H1 (cell line): ENCODE results near the gene SLC26A1. TPM values are rescaled to one million over a fixed set of nuclear protein-coding genes. Genes with fewer than 3 reads are reported as not detected.

Source experiments
- CTCF ChIA-PET: fragments of 300-600 bp; sonication (Branson Sonifier 250); formaldehyde crosslinking; loops from one replicate; lab custom pipeline; 2021; ENCODE audit not compliant: partially characterized antibody; lab: Charles Lee
- POLR2A ChIA-PET: fragments of 300-600 bp; sonication (Branson Sonifier 250); formaldehyde crosslinking; loops from one replicate; lab custom pipeline; 2021; ENCODE audit warnings: inconsistent platforms; ENCODE audit not compliant: partially characterized antibody; lab: Charles Lee
- DNase-seq, 2 experiments: peaks; one replicate each; pipeline versions ENCODE4 v3.0.0 to v3.0.0-alpha.2; 2010 to 2022; ENCODE audit warnings: low spot score in 2 of 2, low read depth in 1 of 2, mixed read lengths in 1 of 2
- FAIRE-seq: peaks from 2 replicates; lab custom pipeline; 2011; peaks lifted over from hg19 to GRCh38; lab: Jason Lieb, UNC
- H2AFZ ChIP-seq: 2 replicates; pipeline ENCODE4 v1.8.1; 2012; ENCODE audit warnings: low read length, inconsistent platforms
- H2AK5ac ChIP-seq: 2 replicates; pipeline ENCODE4 v1.6.1; 2013; ENCODE audit warnings: low read depth, low read length
- H2BK120ac ChIP-seq: replicated peaks from 2 replicates; pipeline ENCODE3; 2013; ENCODE audit warnings: low read depth, low read length, inconsistent platforms
- H2BK12ac ChIP-seq: 2 replicates; pipeline ENCODE4 v1.6.1; 2013; ENCODE audit warnings: low read depth, low read length
- H2BK15ac ChIP-seq: 2 replicates; pipeline ENCODE4 v1.6.1; 2013; ENCODE audit warnings: low read length
- H2BK20ac ChIP-seq: 2 replicates; pipeline ENCODE4 v1.6.1; 2013; ENCODE audit warnings: low read length
- H2BK5ac ChIP-seq: 2 replicates; pipeline ENCODE4 v1.6.1; 2013; ENCODE audit warnings: low read depth, low read length
- H3K14ac ChIP-seq: 2 replicates; pipeline ENCODE4 v1.6.1; 2013; ENCODE audit warnings: inconsistent platforms; ENCODE audit not compliant: insufficient read length
- H3K18ac ChIP-seq: 2 replicates; pipeline ENCODE4 v1.6.1; 2013; ENCODE audit warnings: low read length; ENCODE audit errors: extremely low read depth
- H3K23ac ChIP-seq: 2 replicates; pipeline ENCODE4 v1.6.1; 2013; ENCODE audit warnings: inconsistent platforms; ENCODE audit not compliant: insufficient read length
- H3K23me2 ChIP-seq: 2 replicates; pipeline ENCODE4 v1.6.1; 2013; ENCODE audit warnings: low read depth, low read length
- H3K27ac ChIP-seq: 2 replicates; pipeline ENCODE4 v1.6.1; 2011; ENCODE audit warnings: low read depth, low read length, inconsistent platforms
- H3K27me3 ChIP-seq, 4 experiments: replicated peaks in 1 of 4; 1 replicate in 1 of 4; 2 replicates in 3 of 4; pipeline versions ENCODE4 v1.6.1 to v1.8.1; 2011 to 2013; ENCODE audit warnings: low read length in 3 of 4, mild to moderate bottlenecking in 3 of 4, inconsistent platforms in 2 of 4, mixed read lengths in 2 of 4, moderate library complexity in 1 of 4; ENCODE audit not compliant: control insufficient read depth in 3 of 4, insufficient read depth in 3 of 4; ENCODE audit errors: extremely low read depth in 1 of 4
- H3K36me3 ChIP-seq, 4 experiments: 2 replicates each; pipeline versions ENCODE4 v1.6.1 to v1.8.1; 2011 to 2013; ENCODE audit warnings: mild to moderate bottlenecking in 4 of 4, low read length in 3 of 4, moderate library complexity in 2 of 4, control low read depth in 1 of 4, inconsistent platforms in 1 of 4; ENCODE audit not compliant: insufficient read depth in 4 of 4, control insufficient read depth in 2 of 4
- H3K4ac ChIP-seq: replicated peaks from 2 replicates; pipeline ENCODE3; 2013; ENCODE audit warnings: low read length, low read depth, mixed read lengths, inconsistent platforms; ENCODE audit not compliant: insufficient read length
- H3K4me1 ChIP-seq, 4 experiments: replicated peaks in 1 of 4; 1 replicate in 1 of 4; 2 replicates in 3 of 4; pipeline versions ENCODE4 v1.6.1 to v1.8.1; 2011 to 2013; ENCODE audit warnings: low read length in 3 of 4, inconsistent platforms in 2 of 4, mixed read lengths in 1 of 4; ENCODE audit not compliant: insufficient read depth in 4 of 4, control insufficient read depth in 3 of 4
- H3K4me2 ChIP-seq, 2 experiments: 2 replicates each; pipeline versions ENCODE4 v1.6.1 to v1.8.1; 2011 to 2013; ENCODE audit warnings: low read depth in 2 of 2, low read length in 2 of 2, control low read depth in 1 of 2, inconsistent platforms in 1 of 2, mild to moderate bottlenecking in 1 of 2; ENCODE audit not compliant: insufficient read depth in 1 of 2
- H3K4me3 ChIP-seq, 4 experiments: fragments of 200-600, 300-600 bp in 1 of 4; sonication (generic), shearing (Covaris generic), sonication (Bioruptor Twin) in 1 of 4; 2 replicates each; pipeline versions ENCODE4 v1.5.1 to v1.8.1; 2011 to 2016; ENCODE audit warnings: low read length in 4 of 4, low read depth in 3 of 4, control low read depth in 2 of 4, inconsistent platforms in 2 of 4, mild to moderate bottlenecking in 2 of 4, mixed read lengths in 1 of 4, moderate library complexity in 1 of 4; ENCODE audit not compliant: insufficient read depth in 2 of 4; ENCODE audit errors: extremely low read depth in 1 of 4
- H3K56ac ChIP-seq: replicated peaks from 2 replicates; pipeline ENCODE3; 2013; ENCODE audit warnings: low read depth, mild to moderate bottlenecking, mixed read lengths, low read length, inconsistent platforms; ENCODE audit not compliant: insufficient read length
- H3K79me1 ChIP-seq: 2 replicates; pipeline ENCODE4 v1.6.1; 2013; ENCODE audit warnings: low read depth, low read length, control low read depth
- H3K79me2 ChIP-seq, 2 experiments: 2 replicates each; pipeline versions ENCODE4 v1.6.1 to v1.8.1; 2012 to 2013; ENCODE audit warnings: low read length in 2 of 2, mild to moderate bottlenecking in 2 of 2, inconsistent platforms in 1 of 2; ENCODE audit not compliant: insufficient read depth in 2 of 2, control insufficient read depth in 1 of 2
- H3K9ac ChIP-seq, 4 experiments: replicated peaks in 1 of 4; 1 replicate in 1 of 4; 2 replicates in 3 of 4; pipeline versions ENCODE4 v1.6.1 to v1.8.1; 2011 to 2013; ENCODE audit warnings: low read depth in 3 of 4, low read length in 3 of 4, control low read depth in 2 of 4, mild to moderate bottlenecking in 2 of 4, moderate library complexity in 2 of 4, inconsistent platforms in 1 of 4; ENCODE audit errors: extremely low read depth in 1 of 4
- H3K9me3 ChIP-seq, 2 experiments: 2 replicates each; pipeline versions ENCODE4 v1.6.1 to v1.8.1; 2012 to 2013; ENCODE audit warnings: mild to moderate bottlenecking in 2 of 2, moderate library complexity in 2 of 2, control low read depth in 1 of 2, inconsistent platforms in 1 of 2, low read depth in 1 of 2, low read length in 1 of 2, mixed read lengths in 1 of 2; ENCODE audit not compliant: insufficient read depth in 2 of 2
- H4K20me1 ChIP-seq, 2 experiments: replicated peaks in 1 of 2; 2 replicates each; pipeline versions ENCODE3 to v1.8.1; 2011 to 2013; ENCODE audit warnings: inconsistent platforms in 2 of 2, low read length in 2 of 2, mild to moderate bottlenecking in 1 of 2; ENCODE audit not compliant: insufficient read depth in 2 of 2, control insufficient read depth in 1 of 2
- H4K5ac ChIP-seq: 2 replicates; pipeline ENCODE4 v1.6.1; 2013; ENCODE audit warnings: low read length, low read depth, mixed read lengths, inconsistent platforms; ENCODE audit not compliant: insufficient read length
- H4K8ac ChIP-seq: 2 replicates; pipeline ENCODE4 v1.8.0; 2013; ENCODE audit warnings: mild to moderate bottlenecking, moderate library complexity, low read length, inconsistent platforms; ENCODE audit not compliant: insufficient read depth; ENCODE audit errors: extremely low read depth
- H4K91ac ChIP-seq: replicated peaks from 2 replicates; pipeline ENCODE3; 2013; ENCODE audit warnings: low read length, mixed read lengths, inconsistent platforms; ENCODE audit not compliant: insufficient read length
- EZH2 ChIP-seq: fragments of 200-600 bp; sonication (generic); IDR thresholded peaks from 2 replicates; pipeline ENCODE4 v1.7.1; 2012; ENCODE audit warnings: low read depth, mild to moderate bottlenecking, moderate library complexity, low read length, inconsistent platforms; ENCODE audit not compliant: severe bottlenecking
- GABPA ChIP-seq: IDR thresholded peaks from 2 replicates; pipeline ENCODE4 v1.6.1; 2011; ENCODE audit warnings: mild to moderate bottlenecking, low read length, moderate library complexity, borderline replicate concordance; ENCODE audit not compliant: insufficient read depth
- WGBS, 2 experiments: shearing (Covaris generic) in 1 of 2; methylation state at CpG; one replicate each; pipeline versions ENCODE4 v1.1.6 to v1.1.7; 2013 to 2015; ENCODE audit warnings: low lambda C conversion rate in 2 of 2, mixed read lengths in 2 of 2, inconsistent platforms in 1 of 2, low coverage in 1 of 2, missing lambda C conversion rate in 1 of 2; ENCODE audit not compliant: insufficient replicate concordance in 2 of 2, insufficient coverage in 1 of 2, insufficient read length in 1 of 2; ENCODE audit errors: extremely low coverage in 1 of 2, missing lambda C conversion rate in 1 of 2; 5-methylcytosine and 5-hydroxymethylcytosine counted together
- polyA plus RNA-seq, 7 experiments: library from polyadenylated mRNA; depleted of rRNA in 3 of 7; stranded (reverse) in 5 of 7; unstranded in 2 of 7; fragments of >200 nt in 5 of 7; fragments of 200-250 nt in 2 of 7; gene quantifications; 1 replicate in 5 of 7; 2 replicates in 1 of 7; 4 replicates in 1 of 7; pipeline versions ENCODE4 v1.2.1 to v1.2.3, GENCODE V29; 2011 to 2013; ENCODE audit warnings: missing spikeins in 2 of 7, mixed read lengths in 2 of 7
- total RNA-seq: library from RNA; stranded (reverse); fragmentation: NEBNext Ultra II Directional; extraction: Animal tissue kit (Norgen Biotek cat#: 25700); gene quantifications from 2 replicates; pipeline ENCODE4 v1.2.1, GENCODE V29; 2021

Gene SLC26A1
- total and polyA plus RNA-seq, 2 of the 8 experiments (the other 6 are each of a cell fraction or from before 2014, with no cell fraction given), result 0.11 TPM; not detected in 1

DNA sequence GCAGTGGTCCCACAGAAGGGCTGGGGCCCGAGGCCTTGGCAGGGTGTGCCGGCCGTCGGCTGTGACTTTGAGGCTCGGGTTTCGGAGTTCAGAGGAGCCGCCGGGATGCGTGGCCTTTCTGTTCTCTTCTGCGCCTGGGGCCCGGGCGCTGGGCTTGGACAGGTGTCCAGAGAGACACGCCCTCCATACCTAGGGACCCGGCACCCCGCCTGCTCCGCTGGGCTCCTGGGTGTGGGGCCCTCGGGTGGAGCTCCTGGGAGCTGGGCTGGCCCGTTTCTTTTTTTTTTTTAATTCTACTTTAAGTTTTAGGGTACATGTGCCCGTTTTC, 29.5 kb upstream of the SLC26A1 start:
- CTCF ChIA-PET, result interaction anchor here (0.6 to 0.9 kb wide), 2 partner anchors 82 to 493 kb away, joined by 3 read pairs; no protein-coding TSS in a partner anchor
- peaks cover 4% of the 10 kb centered on the region; the same call in 1 of the 2 replicates for H3K79me1 ChIP-seq
- TF ChIP-seq GABPA (0 out of 2 replicates have a peak, but pooled peaks have one; percentile 7), EZH2 (no peak)
- TF ChIP-seq, all 59 proteins: peak for 1
- Histone ChIP-seq H2BK12ac (no peak overlapping the region), H3K9me3 (no peaks in the 10 kb centered on the region), H3K4me2 (no peak overlapping the region), H3K4me3 (no peak overlapping the region), H4K8ac (no peak overlapping the region), H2BK15ac (no peak overlapping the region), H3K18ac (no peak overlapping the region), H3K36me3 (peaks cover 0 to 9% (median 8%) of the 10 kb centered on the region in 4 experiments; a peak in 5 of 8 replicates), H3K23ac (no peak overlapping the region), H3K56ac (no peak overlapping the region), H3K14ac (no peak overlapping the region), H3K79me2 (no peaks in the 10 kb centered on the region), H2BK20ac (no peak overlapping the region), H2BK120ac (no peak overlapping the region), H3K23me2 (no peaks in the 10 kb centered on the region; the same call in 1 of the 2 replicates), H4K5ac (no peak overlapping the region), H3K27ac (no peak overlapping the region), H2AFZ (no peak overlapping the region), H2BK5ac (no peak overlapping the region), H3K4ac (peak overlapping the region; percentile 21), H4K91ac (no peak overlapping the region), H2AK5ac (no peak overlapping the region), H3K4me1 (peaks cover 0 to 10% (median 5%) of the 10 kb centered on the region in 4 experiments; a peak in 5 of 7 replicates), H4K20me1 (peaks cover 2 to 21% of the 10 kb centered on the region in 2 experiments), H3K9ac (no peak overlapping the region), H3K27me3 (0 out of 7 replicates have a peak, but pooled peaks cover 0 to 5% (median 0%) of the 10 kb centered on the region in 4 experiments)
- POLR2A ChIA-PET, result no interaction called here
- no peak for FAIRE-seq
- WGBS, 2 experiments, result 87% methylated on average over 17 of the region's 19 CpGs; no CpG with 5 or more reads in 1 of the 2 experiments
- DNase-seq, result no peak
